GM12874 (cell line): ENCODE results near the gene NGEF.

Source experiments
- CTCF ChIP-seq: IDR thresholded peaks from 2 replicates; pipeline ENCODE4 v1.5.1; 2011; ENCODE audit warnings: low read depth, mild to moderate bottlenecking, control low read depth, low read length, moderate library complexity; ENCODE audit not compliant: insufficient read depth

NGEF gene

GRCh38 chr2:233023761-233024410 is 10.8 kb upstream of the NGEF start:
- TF ChIP-seq CTCF, result no peak

- no peak for TF ChIP-seq CTCF
Measured at GRCh38 chr2:233023007-233023760, 10.1 kb upstream of the NGEF start.

- TF ChIP-seq CTCF, result no peak
Measured at GRCh38 chr2:233022561-233022960, 9.5 kb upstream of the NGEF start.

- no peak for TF ChIP-seq CTCF
Measured at GRCh38 chr2:233021771-233022170, 8.7 kb upstream of the NGEF start.

GRCh38 chr2:233020454-233020853 is 7.4 kb upstream of the NGEF start:
- TF ChIP-seq CTCF, result no peak

GRCh38 chr2:233017947-233018346 is 4.9 kb upstream of the NGEF start:
- no peak for TF ChIP-seq CTCF

GRCh38 chr2:233015019-233015645 is 2.1 kb upstream of the NGEF start:
- TF ChIP-seq CTCF, result no peak
